H9 (cell line): ENCODE measurements around the gene ARHGAP27. TPM values are rescaled to one million over a fixed set of nuclear protein-coding genes. Genes with fewer than 3 reads are reported as not detected.
A peak's percentile ranks its signal among the peaks of the same experiment; 100 is the strongest.

Source experiments
- DNase-seq: peaks from one replicate; pipeline ENCODE4 v3.0.0-alpha.2; 2017
- H2AFZ ChIP-seq: one replicate; pipeline ENCODE4 v1.6.1; 2013; ENCODE audit warnings: mild to moderate bottlenecking, low read length, control low read depth, moderate library complexity
- H2AK5ac ChIP-seq: 2 replicates; pipeline ENCODE4 v1.6.1; 2013; ENCODE audit warnings: low read length, control low read depth, mixed read lengths; ENCODE audit not compliant: insufficient read length
- H2BK120ac ChIP-seq: one replicate; pipeline ENCODE4 v1.6.1; 2013; ENCODE audit warnings: low read depth, mild to moderate bottlenecking, low read length, control low read depth, inconsistent platforms; ENCODE audit not compliant: poor library complexity, severe bottlenecking
- H2BK12ac ChIP-seq: 2 replicates; pipeline ENCODE4 v1.6.1; 2013; ENCODE audit warnings: low read length, control low read depth, mixed read lengths, low read depth; ENCODE audit not compliant: insufficient read length
- H2BK15ac ChIP-seq: 2 replicates; pipeline ENCODE4 v1.6.1; 2013; ENCODE audit warnings: low read depth, low read length, control low read depth
- H2BK20ac ChIP-seq: one replicate; pipeline ENCODE4 v1.6.1; 2013; ENCODE audit warnings: low read depth, mild to moderate bottlenecking, low read length, control low read depth, inconsistent platforms; ENCODE audit not compliant: poor library complexity, severe bottlenecking
- H2BK5ac ChIP-seq: 2 replicates; pipeline ENCODE4 v1.6.1; 2013; ENCODE audit warnings: low read length, control low read depth, mixed read lengths; ENCODE audit not compliant: insufficient read length
- H3K14ac ChIP-seq: 2 replicates; pipeline ENCODE4 v1.6.1; 2013; ENCODE audit warnings: low read length, control low read depth; ENCODE audit not compliant: insufficient read depth
- H3K18ac ChIP-seq: 2 replicates; pipeline ENCODE4 v1.6.1; 2013; ENCODE audit warnings: low read depth, mild to moderate bottlenecking, mixed read lengths, low read length, control low read depth; ENCODE audit not compliant: insufficient read length
- H3K23ac ChIP-seq: 2 replicates; pipeline ENCODE4 v1.6.1; 2013; ENCODE audit warnings: low read length, control low read depth, mixed read lengths, low read depth; ENCODE audit not compliant: insufficient read length
- H3K23me2 ChIP-seq: 2 replicates; pipeline ENCODE4 v1.6.1; 2013; ENCODE audit warnings: low read depth, mild to moderate bottlenecking, mixed read lengths, low read length, control low read depth; ENCODE audit not compliant: insufficient read length, poor library complexity, severe bottlenecking
- H3K27ac ChIP-seq: 2 replicates; pipeline ENCODE4 v1.5.1; 2013; ENCODE audit warnings: low read length, control low read depth, mixed read lengths, low read depth; ENCODE audit not compliant: insufficient read length
- H3K27me3 ChIP-seq: 2 replicates; pipeline ENCODE4 v1.6.1; 2013; ENCODE audit warnings: low read length, control low read depth, inconsistent platforms; ENCODE audit not compliant: insufficient read depth
- H3K4ac ChIP-seq: 2 replicates; pipeline ENCODE4 v1.6.1; 2013; ENCODE audit warnings: low read depth, mild to moderate bottlenecking, control low read depth, inconsistent platforms, low read length, moderate library complexity
- H3K4me1 ChIP-seq: 2 replicates; pipeline ENCODE4 v1.6.1; 2013; ENCODE audit warnings: low read length, control low read depth, inconsistent platforms; ENCODE audit not compliant: insufficient read depth
- H3K4me2 ChIP-seq: 2 replicates; pipeline ENCODE4 v1.6.1; 2013; ENCODE audit warnings: low read length, control low read depth, mixed read lengths; ENCODE audit not compliant: insufficient read length, insufficient read depth
- H3K56ac ChIP-seq: 2 replicates; pipeline ENCODE4 v1.6.1; 2013; ENCODE audit warnings: low read depth, mild to moderate bottlenecking, mixed read lengths, low read length, control low read depth; ENCODE audit not compliant: insufficient read length
- H3K79me1 ChIP-seq: 2 replicates; pipeline ENCODE4 v1.6.1; 2013; ENCODE audit warnings: low read depth, mild to moderate bottlenecking, moderate library complexity, low read length, control low read depth, inconsistent platforms; ENCODE audit not compliant: insufficient read depth, poor library complexity, severe bottlenecking
- H3K79me2 ChIP-seq: 2 replicates; pipeline ENCODE4 v1.6.1; 2013; ENCODE audit warnings: low read length, control low read depth, inconsistent platforms; ENCODE audit not compliant: insufficient read depth
- H3K9ac ChIP-seq: 2 replicates; pipeline ENCODE4 v1.6.1; 2013; ENCODE audit warnings: low read length, control low read depth, mixed read lengths; ENCODE audit not compliant: insufficient read length; ENCODE audit errors: extremely low read depth
- H3K9me3 ChIP-seq: one replicate; pipeline ENCODE4 v1.6.1; 2013; ENCODE audit warnings: low read depth, low read length, inconsistent platforms; ENCODE audit not compliant: control insufficient read depth
- H3T11ph ChIP-seq: one replicate; pipeline ENCODE4 v1.6.1; 2013; ENCODE audit warnings: mild to moderate bottlenecking, low read length, control low read depth, inconsistent platforms
- H4K20me1 ChIP-seq: one replicate; pipeline ENCODE4 v1.6.1; 2013; ENCODE audit not compliant: control insufficient read depth, insufficient read length, insufficient read depth
- H4K5ac ChIP-seq: 2 replicates; pipeline ENCODE4 v1.6.1; 2013; ENCODE audit warnings: low read depth, mild to moderate bottlenecking, mixed read lengths, low read length, control low read depth; ENCODE audit not compliant: insufficient read length
- H4K8ac ChIP-seq: replicated peaks from 2 replicates; pipeline ENCODE4 v1.6.1; 2013; ENCODE audit warnings: low read length, control low read depth, mixed read lengths, low read depth; ENCODE audit not compliant: insufficient read length
- H4K91ac ChIP-seq: 2 replicates; pipeline ENCODE4 v1.6.1; 2013; ENCODE audit warnings: low read depth, mild to moderate bottlenecking, moderate library complexity, mixed read lengths, low read length, control low read depth; ENCODE audit not compliant: insufficient read length
- H3K27ac Mint-ChIP-seq, 3 experiments: 2 replicates in 2 of 3; 3 replicates in 1 of 3; pipeline ENCODE4 v1.8.0; 2020 to 2021; ENCODE audit warnings: mixed read lengths in 3 of 3, mild to moderate bottlenecking in 1 of 3, moderate library complexity in 1 of 3
- H3K27me3 Mint-ChIP-seq: 2 replicates; pipeline ENCODE4 v1.8.0; 2021; ENCODE audit warnings: low read depth, mild to moderate bottlenecking, moderate library complexity, mixed read lengths
- H3K36me3 Mint-ChIP-seq, 3 experiments: 2 replicates in 2 of 3; 3 replicates in 1 of 3; pipeline ENCODE4 v1.8.0; 2020 to 2021; ENCODE audit warnings: low read depth in 3 of 3, mixed read lengths in 3 of 3; ENCODE audit not compliant: insufficient read depth in 1 of 3
- H3K4me1 Mint-ChIP-seq, 2 experiments: 2 replicates each; pipeline ENCODE4 v1.8.0; 2020; ENCODE audit warnings: mixed read lengths in 2 of 2
- H3K4me3 Mint-ChIP-seq, 2 experiments: 2 replicates in 1 of 2; 3 replicates in 1 of 2; pipeline ENCODE4 v1.8.0; 2020 to 2021; ENCODE audit warnings: mild to moderate bottlenecking in 2 of 2, mixed read lengths in 2 of 2, moderate library complexity in 1 of 2
- H3K9me3 Mint-ChIP-seq, 2 experiments: 2 replicates in 1 of 2; 3 replicates in 1 of 2; pipeline ENCODE4 v1.8.0; 2020; ENCODE audit warnings: mild to moderate bottlenecking in 2 of 2, mixed read lengths in 2 of 2, moderate library complexity in 1 of 2
- CTCF ChIP-seq: fragments of 200-600 bp; sonication (generic); conservative IDR thresholded peaks from 3 replicates; pipeline ENCODE4 v1.8.0; 2021; ENCODE audit warnings: antibody characterized with exemption, mild to moderate bottlenecking
- WGBS: extraction: QIAGEN DNeasy Blood & Tissue Kit; methylation state at CpG from one replicate; pipeline ENCODE4 v1.1.7; 2013; ENCODE audit warnings: missing lambda C conversion rate, low lambda C conversion rate, mixed read lengths; ENCODE audit not compliant: insufficient read length; ENCODE audit errors: extremely low coverage; 5-methylcytosine and 5-hydroxymethylcytosine counted together
- total RNA-seq: library from RNA; stranded (reverse); gene quantifications from 2 replicates; pipeline ENCODE4 v1.2.1, GENCODE V29; 2021

The ARHGAP27 gene
- total RNA-seq, 1 experiment from 2014 or later, result 9.9 TPM

DNA sequence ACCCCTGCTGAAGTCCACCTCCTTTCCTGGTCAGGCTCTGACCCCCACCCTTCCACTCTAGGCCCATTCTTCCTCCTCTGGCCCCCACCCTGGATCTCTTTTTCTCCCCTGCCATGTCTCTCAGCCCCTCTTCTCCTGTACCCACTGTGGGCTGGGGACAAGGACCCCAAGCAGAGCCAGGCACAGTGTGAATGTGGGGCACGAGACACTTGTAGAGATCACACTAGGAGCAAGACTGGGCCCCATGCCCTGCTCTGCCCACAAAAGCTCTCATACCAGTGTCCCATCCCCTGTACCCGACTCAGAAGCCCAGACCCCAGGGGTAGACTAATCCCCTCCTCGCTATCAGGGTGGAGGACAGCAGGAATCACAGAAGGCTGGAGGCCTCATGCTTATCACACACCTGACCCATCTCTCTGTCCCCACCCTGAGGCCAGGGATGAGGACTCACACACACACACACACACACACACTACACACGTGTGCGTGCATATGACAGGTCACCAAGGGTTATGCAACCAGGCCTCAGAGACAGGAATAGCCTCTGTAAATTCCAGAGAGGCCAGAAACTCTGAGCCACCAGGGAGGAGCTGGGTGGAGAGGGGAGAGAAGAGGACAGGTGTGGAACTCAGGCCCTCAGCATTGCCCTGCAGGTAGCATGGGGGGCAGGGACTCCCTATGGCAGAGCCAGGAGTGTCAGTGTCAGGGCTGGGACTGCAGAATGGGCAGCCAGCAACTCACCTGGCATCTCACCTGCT, 21.1 kb downstream of the ARHGAP27 start:
- Mint-ChIP-seq H3K4me3 (no peak overlapping the region), H3K4me1 (peaks cover 36 to 43% of the 10 kb centered on the region in 2 experiments), H3K27ac (peak overlapping the region; percentile 23 to 95 (median 61); a peak in 4 of 7 replicates), H3K27me3 (peaks cover 3% of the 10 kb centered on the region; the same call in 1 of the 2 replicates), H3K36me3 (0 out of 7 replicates have a peak, but pooled peaks cover 0 to 3% (median 0%) of the 10 kb centered on the region in 3 experiments), H3K9me3 (no peaks in the 10 kb centered on the region)
- H4K5ac ChIP-seq, result no peak overlapping the region
- H2BK12ac ChIP-seq, result no peak overlapping the region
- no peak overlapping the region for H3T11ph ChIP-seq
- no peak for DNase-seq
- no peak overlapping the region for H3K23ac ChIP-seq
- no peaks in the 10 kb centered on the region for H3K23me2 ChIP-seq
- no CpG with 5 or more reads among the region's 5 CpGs for WGBS
- H2AFZ ChIP-seq, result no peak overlapping the region
- H3K79me2 ChIP-seq, result no peaks in the 10 kb centered on the region
- no peak for TF ChIP-seq CTCF
- no peaks in the 10 kb centered on the region for H3K27me3 ChIP-seq
- H3K14ac ChIP-seq, result no peak overlapping the region; the same call in 1 of the 2 replicates
- H3K9me3 ChIP-seq, result no peaks in the 10 kb centered on the region
- H3K79me1 ChIP-seq, result no peaks in the 10 kb centered on the region
- no peak overlapping the region for H3K18ac ChIP-seq
- H2BK120ac ChIP-seq, result no peak overlapping the region
- no peak overlapping the region for H3K9ac ChIP-seq
- H4K20me1 ChIP-seq, result no peaks in the 10 kb centered on the region
- H3K27ac ChIP-seq, result no peak overlapping the region
- H4K8ac ChIP-seq, result no peak overlapping the region
- no peak overlapping the region for H3K56ac ChIP-seq
- no peak overlapping the region for H2BK5ac ChIP-seq
- no peak overlapping the region for H2BK20ac ChIP-seq
- no peak overlapping the region for H3K4ac ChIP-seq
- H2AK5ac ChIP-seq, result no peak overlapping the region
- no peaks in the 10 kb centered on the region for H3K4me1 ChIP-seq
- H3K4me2 ChIP-seq, result no peak overlapping the region
- H4K91ac ChIP-seq, result no peak overlapping the region
- no peak overlapping the region for H2BK15ac ChIP-seq
